ENCODE data around the gene EIF3J.

Gene EIF3J

GRCh38 chr15:44595656-44596510, 58.9 kb downstream of the EIF3J start:
- DNase-seq (ENCODE audit: insufficient read length, low spot score) (no peak), FAIRE-seq (no peak)
- TF ChIP-seq POLR2A (IDR thresholded peaks at IDR 0.05; ENCODE audit: low read depth, low read length) = no peak

GRCh38 chr15:44596511-44597010, 59.6 kb downstream of the EIF3J start:
- TF ChIP-seq POLR2A (IDR thresholded peaks at IDR 0.05; ENCODE audit: low read depth, low read length) = no peak
- FAIRE-seq (no peak), DNase-seq (ENCODE audit: insufficient read length, low spot score) (no peak)

GRCh38 chr15:44598066-44598465, 61.1 kb downstream of the EIF3J start:
- DNase-seq (ENCODE audit: insufficient read length, low spot score) (no peak), FAIRE-seq (no peak)
- no peak for TF ChIP-seq POLR2A (IDR thresholded peaks at IDR 0.05; ENCODE audit: low read depth, low read length)

GRCh38 chr15:44598892-44599291, 61.9 kb downstream of the EIF3J start:
- FAIRE-seq (no peak), DNase-seq (ENCODE audit: insufficient read length, low spot score) (no peak)
- TF ChIP-seq POLR2A (IDR thresholded peaks at IDR 0.05; ENCODE audit: low read depth, low read length) = no peak

GRCh38 chr15:44603126-44603525, 66.2 kb downstream of the EIF3J start:
- TF ChIP-seq POLR2A (IDR thresholded peaks at IDR 0.05; ENCODE audit: low read depth, low read length) = no peak
- no peak for FAIRE-seq
- no peak for DNase-seq (ENCODE audit: insufficient read length, low spot score)

GRCh38 chr15:44606740-44607139, 69.8 kb downstream of the EIF3J start:
- FAIRE-seq = no peak
- TF ChIP-seq POLR2A (IDR thresholded peaks at IDR 0.05; ENCODE audit: low read depth, low read length) = no peak

More at GRCh38 chr15:44606740-44607139, 69.8 kb downstream of the EIF3J start:
- DNase-seq (ENCODE audit: insufficient read length, low spot score) = no peak

Measured in H54 (cell line).